COLO829 (cell line): ENCODE data around the gene DSN1.
A peak's percentile ranks its signal among the peaks of the same experiment; 100 is the strongest.

Experiments
- DNase-seq: peaks from one replicate; pipeline ENCODE4 v3.0.0; 2012; ENCODE audit warnings: low spot score

Gene DSN1

GRCh38 chr20:36754656-36755222 is 18.8 kb downstream of the DSN1 start:
- peak; percentile 77 for DNase-seq

- DNase-seq = no peak
Measured at GRCh38 chr20:36752582-36752981, 21.0 kb downstream of the DSN1 start.

DNA sequence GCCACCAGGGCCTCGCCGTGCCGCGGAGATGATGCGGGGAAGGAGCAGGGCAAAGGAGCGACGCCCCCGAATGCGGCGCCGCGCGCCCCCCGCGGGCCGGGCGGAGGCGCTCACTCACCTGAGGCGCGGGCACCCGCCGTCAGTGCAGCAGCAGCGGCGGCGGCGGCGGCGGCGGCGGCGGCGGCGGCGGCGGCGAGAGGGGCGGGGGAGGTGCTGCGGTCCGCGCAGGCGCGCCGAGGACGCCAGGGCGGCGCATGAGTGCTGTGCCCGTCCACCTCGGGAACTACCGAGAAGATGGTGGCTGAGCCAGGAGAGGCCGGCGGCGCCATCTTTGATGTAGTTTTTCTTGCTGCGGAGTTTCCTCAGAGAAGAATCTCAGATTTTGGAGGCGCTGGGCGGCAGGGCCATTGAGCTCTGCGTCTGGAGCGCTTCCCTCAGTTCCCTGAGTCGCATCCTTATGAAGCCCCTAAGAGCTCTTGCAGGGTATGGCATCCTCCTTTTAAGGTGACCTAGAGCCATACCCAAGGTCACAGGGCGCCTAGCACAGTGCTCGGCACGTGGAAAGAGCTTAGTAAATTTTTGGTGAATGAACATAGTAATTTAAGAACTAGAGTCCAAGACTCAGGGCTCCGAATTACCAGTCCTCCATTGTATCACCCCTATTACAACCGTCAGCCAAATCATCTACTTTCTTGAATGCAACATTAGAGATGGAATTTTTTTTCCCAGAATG is 27.5 kb downstream of the DSN1 start, which contains the start of gene NDRG3:
TSS of gene NDRG3 (minus strand) at position 164 of the 733 bp plus-strand sequence. CDS start 24,355 bp downstream, outside the sequence.
- DNase-seq = peak; percentile 99

GRCh38 chr20:36745234-36745926 is 28.2 kb downstream of the DSN1 start:
- DNase-seq = no peak

DNA sequence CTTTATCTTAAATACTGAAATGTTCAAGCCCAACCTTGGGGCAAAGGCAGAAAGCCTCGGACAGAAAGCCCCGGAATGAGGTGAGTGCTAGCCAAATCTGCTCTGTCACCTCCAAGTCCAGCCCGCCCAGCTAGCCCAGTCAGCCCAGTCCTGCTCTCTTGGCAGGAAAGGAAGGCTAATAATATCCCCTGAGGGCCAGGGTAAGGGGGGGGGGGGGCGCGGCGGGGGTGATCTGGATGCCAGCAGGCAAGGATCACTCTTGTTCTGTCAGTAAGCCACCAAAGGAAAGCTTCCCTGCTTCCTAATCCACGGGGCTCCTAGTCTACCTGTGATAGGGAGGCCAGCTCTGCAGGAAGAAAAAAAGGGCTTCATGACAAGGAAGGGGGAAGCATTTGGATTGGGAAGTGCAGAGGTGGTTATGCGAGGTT is 28.8 kb downstream of the DSN1 start:
- no peak for DNase-seq

DNA sequence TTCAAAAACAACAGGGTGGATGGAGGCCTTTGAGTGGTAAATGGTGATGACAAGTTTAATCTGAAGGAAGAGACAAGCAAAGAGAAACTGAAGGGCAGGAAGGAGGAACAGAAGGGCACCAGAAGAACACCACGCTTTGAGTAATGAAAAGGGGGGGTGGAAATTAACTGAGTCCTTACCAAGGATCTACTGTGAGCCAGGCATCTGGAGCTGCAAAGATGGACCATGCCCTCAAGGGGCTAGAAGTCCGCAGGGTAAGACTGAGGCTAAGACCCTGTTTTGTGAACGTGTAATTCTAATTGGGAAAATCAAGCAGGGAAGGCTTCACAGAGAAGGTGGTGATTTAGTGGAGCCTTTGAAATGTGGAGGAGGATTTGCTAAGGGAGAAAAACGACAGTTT is 29.3 kb downstream of the DSN1 start:
- DNase-seq = no peak

DNA sequence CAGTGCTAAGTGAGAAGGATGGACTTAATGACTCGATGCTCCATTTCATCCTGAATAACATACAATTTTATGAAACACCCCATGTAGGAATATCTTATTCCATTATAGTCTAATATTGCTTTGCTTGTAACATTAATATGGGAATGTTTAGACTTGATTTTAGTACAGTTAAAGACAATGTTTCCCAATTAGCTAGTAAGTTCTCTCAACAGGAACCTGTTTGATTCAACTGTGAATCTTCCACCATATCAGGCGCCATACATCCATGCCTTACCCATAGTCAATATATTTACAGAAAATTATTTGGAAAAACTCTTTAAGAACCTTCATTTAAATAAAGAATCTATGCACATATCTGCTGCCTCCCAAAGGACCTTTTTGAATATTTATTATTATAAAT is 31.0 kb downstream of the DSN1 start:
- DNase-seq = no peak

GRCh38 chr20:36741072-36741471 is 32.5 kb downstream of the DSN1 start:
- DNase-seq = no peak

- DNase-seq = no peak
Measured at GRCh38 chr20:36737183-36737499, 36.4 kb downstream of the DSN1 start.

DNA sequence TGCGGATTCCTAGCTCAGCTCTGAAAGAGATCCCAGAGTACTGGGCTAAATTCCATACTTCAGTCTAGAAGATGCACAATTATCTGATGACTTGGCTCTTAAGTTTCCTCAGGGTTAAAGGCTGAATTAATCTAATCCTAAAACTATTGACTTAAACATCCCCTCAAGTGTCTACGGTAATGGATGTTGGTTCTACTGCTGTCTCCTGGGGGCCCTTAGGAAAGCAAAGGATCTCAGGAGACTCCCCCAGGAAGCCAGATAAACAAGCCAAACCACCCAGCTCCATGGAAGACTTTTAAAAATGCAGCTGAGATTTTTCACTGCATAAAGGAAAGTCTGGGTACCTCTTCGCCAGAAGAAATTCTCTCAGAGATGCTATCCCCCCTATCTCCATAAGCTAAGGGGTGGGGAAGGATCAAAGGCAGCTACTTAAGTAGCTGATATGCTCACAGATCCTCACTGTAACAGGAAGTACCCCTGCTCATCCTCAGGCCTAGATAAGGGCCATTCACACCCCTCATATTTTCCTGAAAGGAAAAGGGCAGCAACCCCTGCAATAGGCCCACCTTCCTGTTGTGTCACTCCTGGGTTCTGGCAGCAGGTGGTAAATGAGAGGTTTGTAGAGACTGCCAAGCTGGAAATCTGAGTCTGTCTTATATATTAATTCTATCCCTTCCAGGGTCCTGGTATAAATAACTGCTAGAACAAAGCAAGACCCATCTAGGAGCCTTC is 36.9 kb downstream of the DSN1 start:
- DNase-seq = no peak

DNA sequence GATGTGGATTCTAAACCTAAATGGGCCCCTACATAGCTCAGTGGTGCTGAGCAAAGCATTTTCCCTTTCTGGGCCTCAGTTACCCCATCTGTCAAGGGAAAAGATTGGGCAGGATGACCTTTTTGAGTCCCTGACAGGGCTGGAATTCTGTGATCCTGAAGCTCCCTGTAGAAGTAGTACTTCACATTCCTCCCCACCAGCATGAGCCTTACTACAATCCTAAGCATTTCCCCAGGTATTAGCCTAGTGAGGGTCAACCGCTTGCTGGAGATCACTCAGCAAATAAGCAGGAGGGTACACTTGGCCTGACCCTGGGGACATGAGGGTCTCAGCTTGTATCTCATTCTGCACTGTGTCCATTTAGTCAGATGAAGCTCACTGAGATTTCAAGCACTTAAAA is 41.1 kb downstream of the DSN1 start:
- DNase-seq = no peak

- peak; percentile 45 for DNase-seq
Measured at GRCh38 chr20:36728986-36729385, 44.6 kb downstream of the DSN1 start.

DNA sequence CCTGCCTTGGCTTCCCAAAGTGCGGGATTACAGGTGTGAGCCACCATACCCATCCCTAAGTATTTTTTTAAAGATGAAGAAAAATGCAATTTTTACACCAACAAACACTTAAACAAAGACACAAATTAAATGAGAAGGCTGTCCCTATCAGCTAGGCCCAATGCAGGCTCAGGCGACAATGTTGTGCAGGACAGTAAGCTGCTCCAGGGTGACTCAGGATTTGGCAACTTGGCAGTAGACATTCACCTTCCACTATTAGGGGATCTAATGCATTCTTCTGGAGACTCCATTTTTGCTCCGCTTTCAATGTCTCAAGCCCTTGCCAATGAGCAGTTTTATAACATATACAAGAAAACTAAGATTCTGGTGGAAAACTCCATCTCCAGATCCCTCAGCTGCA is 47.4 kb downstream of the DSN1 start:
- no peak for DNase-seq

DNA sequence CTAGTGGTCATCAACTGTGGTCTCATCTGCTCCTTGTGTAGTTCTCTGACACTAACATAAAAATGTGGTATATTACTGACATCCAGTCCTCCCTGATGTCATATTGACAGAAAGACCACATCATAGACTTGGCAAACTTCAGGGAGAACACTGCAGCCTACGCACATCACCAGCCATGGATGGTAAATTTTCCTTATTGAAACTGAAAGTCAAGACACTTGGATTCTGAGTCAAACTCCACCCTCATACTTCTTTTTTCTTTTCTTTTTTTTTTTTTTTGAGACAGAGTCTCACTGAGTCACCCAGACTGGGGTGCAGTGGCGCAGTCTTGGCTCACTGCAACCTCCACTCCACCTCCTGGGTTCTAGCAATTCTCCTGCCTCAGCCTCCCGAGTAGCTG is 53.1 kb downstream of the DSN1 start:
- DNase-seq = no peak

GRCh38 chr20:36717657-36718056 is 55.9 kb downstream of the DSN1 start:
- DNase-seq = no peak

GRCh38 chr20:36717021-36717420 is 56.5 kb downstream of the DSN1 start:
- no peak for DNase-seq

GRCh38 chr20:36712775-36713174 is 60.8 kb downstream of the DSN1 start:
- DNase-seq = no peak

- no peak for DNase-seq
Measured at GRCh38 chr20:36709126-36709525, 64.4 kb downstream of the DSN1 start.

- no peak for DNase-seq
Measured at GRCh38 chr20:36703530-36703929, 70.0 kb downstream of the DSN1 start.
